ENCODE results near the gene KIF16B.
A peak's percentile ranks its signal among the peaks of the same experiment; 100 is the strongest.

The KIF16B gene

GRCh38 chr20:16434062-16434664 is 139.1 kb downstream of the KIF16B start:
- peak; percentile 63 for TF ChIP-seq CTCF (IDR thresholded peaks at IDR 0.05; ENCODE audit: insufficient read depth, low read depth, low read length, missing control alignments)
- DNase-seq (ENCODE audit: low read depth): peak; percentile 74
- H3K4me3 ChIP-seq (ENCODE audit: low read depth, low read length): no peak overlapping the region

DNA sequence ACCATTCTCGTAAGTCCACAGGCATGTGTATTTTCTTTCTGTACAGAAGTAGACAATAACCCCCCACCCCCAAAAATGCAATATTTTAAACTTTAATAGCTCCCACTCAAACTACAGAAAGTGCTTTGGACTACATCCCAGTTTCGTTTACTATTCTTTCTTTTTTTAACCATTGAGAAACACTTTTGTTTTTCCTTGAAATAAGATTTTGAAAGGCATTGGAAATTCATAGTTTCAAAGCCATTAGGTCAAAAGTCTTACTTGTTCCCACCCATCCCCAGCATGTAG is 140.0 kb downstream of the KIF16B start:
- no peak for TF ChIP-seq CTCF (IDR thresholded peaks at IDR 0.05; ENCODE audit: insufficient read depth, low read depth, low read length, missing control alignments)
- DNase-seq (ENCODE audit: low read depth): no peak
- H3K4me3 ChIP-seq (ENCODE audit: low read depth, low read length): no peak overlapping the region

DNA sequence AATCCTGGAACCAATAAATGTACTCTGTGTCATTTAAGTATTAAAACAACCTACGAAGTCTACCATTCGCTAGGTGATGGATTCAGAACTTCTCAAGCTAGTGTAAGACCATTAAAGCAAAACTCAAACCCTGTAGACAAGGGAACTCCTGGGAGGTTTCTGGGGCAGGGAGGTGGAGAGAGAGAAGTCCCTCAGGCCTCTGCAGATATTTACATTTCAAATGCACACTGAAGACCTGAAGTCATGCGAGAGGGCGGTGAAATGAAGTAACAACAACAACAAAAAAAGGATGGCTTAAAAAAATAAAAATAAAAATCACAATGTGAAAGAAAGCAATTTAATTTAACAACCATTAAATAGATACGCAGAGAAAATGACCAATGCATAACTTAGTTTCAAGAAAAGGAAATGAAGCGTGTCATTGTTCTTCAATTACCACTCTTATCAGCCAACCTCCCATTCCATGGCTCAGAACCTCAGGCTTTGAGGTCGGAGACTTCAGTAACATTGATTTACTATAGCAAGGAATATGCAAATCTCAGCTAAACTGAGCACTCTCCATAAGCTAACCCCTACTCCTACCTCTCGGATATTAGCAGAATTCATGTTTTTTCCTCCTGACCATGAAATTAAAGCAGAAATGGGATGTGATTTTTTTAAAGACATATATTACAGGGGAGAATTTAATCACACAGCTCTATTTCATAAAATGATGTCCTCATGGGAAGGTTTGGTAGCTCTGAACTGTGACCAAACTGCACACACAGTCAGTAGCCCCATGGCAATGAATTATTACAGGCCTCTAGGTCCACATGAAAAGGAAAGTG is 140.6 kb downstream of the KIF16B start:
- no peak overlapping the region for H3K4me3 ChIP-seq (ENCODE audit: low read depth, low read length)
- no peak for TF ChIP-seq CTCF (IDR thresholded peaks at IDR 0.05; ENCODE audit: insufficient read depth, low read depth, low read length, missing control alignments)
- no peak for DNase-seq (ENCODE audit: low read depth)

DNA sequence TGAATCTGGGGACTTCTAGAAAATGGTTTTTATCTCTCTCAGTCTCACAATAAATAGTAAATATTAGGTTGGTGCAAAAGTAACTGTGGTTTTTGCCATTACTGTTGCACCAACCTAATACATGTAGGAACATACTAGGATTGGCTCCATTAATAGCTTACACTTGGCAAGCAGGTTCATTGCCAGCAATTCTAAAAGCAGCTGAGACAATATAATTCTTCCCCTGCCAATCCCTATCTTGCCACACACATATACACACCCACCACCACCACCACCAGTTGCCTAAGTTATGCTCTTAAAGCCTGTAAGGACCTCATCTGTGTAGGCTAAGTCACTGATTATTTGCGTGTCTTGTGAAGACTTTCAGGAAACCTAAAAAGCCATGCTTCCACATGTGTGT is 145.1 kb downstream of the KIF16B start:
- no peak for TF ChIP-seq CTCF (IDR thresholded peaks at IDR 0.05; ENCODE audit: insufficient read depth, low read depth, low read length, missing control alignments)
- H3K4me3 ChIP-seq (ENCODE audit: low read depth, low read length): no peak overlapping the region
- DNase-seq (ENCODE audit: low read depth): no peak

- DNase-seq (ENCODE audit: low read depth): no peak
- no peak for TF ChIP-seq CTCF (IDR thresholded peaks at IDR 0.05; ENCODE audit: insufficient read depth, low read depth, low read length, missing control alignments)
- no peak overlapping the region for H3K4me3 ChIP-seq (ENCODE audit: low read depth, low read length)
Measured at GRCh38 chr20:16427571-16427970, 145.7 kb downstream of the KIF16B start.

- H3K4me3 ChIP-seq (ENCODE audit: low read depth, low read length): no peak overlapping the region
- no peak for DNase-seq (ENCODE audit: low read depth)
- TF ChIP-seq CTCF (IDR thresholded peaks at IDR 0.05; ENCODE audit: insufficient read depth, low read depth, low read length, missing control alignments): no peak
Measured at GRCh38 chr20:16424780-16425179, 148.5 kb downstream of the KIF16B start.
